HL-60 (cell line): ENCODE measurements around the gene PLA2G3.
"Not testable (repeated sequence)": the region's sequence is repeated elsewhere in the genome, so short reads cannot be mapped to it uniquely, and the experiment has no call there.

Experiments used
- DNase-seq, 2 experiments: peaks; one replicate each; pipeline ENCODE4 v3.0.0-alpha.2; 2010 to 2020; ENCODE audit warnings: low read depth in 1 of 2, low spot score in 1 of 2
- H3K27ac ChIP-seq: fragments of 250-450 bp; sonication (Bioruptor Pico); replicated peaks from 2 replicates; pipeline ENCODE4 v1.5.1; 2020; ENCODE audit warnings: mild to moderate bottlenecking, moderate library complexity
- H3K27me3 ChIP-seq: fragments of 250-450 bp; sonication (Bioruptor Pico); 2 replicates; pipeline ENCODE4 v1.5.1; 2021; ENCODE audit warnings: mild to moderate bottlenecking, moderate library complexity; ENCODE audit not compliant: insufficient read depth, poor library complexity, severe bottlenecking
- H3K4me3 ChIP-seq: replicated peaks from 2 replicates; pipeline ENCODE4 v1.5.1; 2011; ENCODE audit warnings: mild to moderate bottlenecking, control low read depth, low read length; ENCODE audit not compliant: insufficient read depth
- GABPA ChIP-seq: IDR thresholded peaks from 2 replicates; pipeline ENCODE4 v1.6.1; 2012; ENCODE audit warnings: low read depth
- POLR2AphosphoS5 ChIP-seq: IDR thresholded peaks from 2 replicates; pipeline ENCODE4 v1.6.1; 2012; ENCODE audit warnings: low read depth
- SPI1 ChIP-seq: IDR thresholded peaks from 2 replicates; pipeline ENCODE4 v1.6.1; 2012; ENCODE audit warnings: low read depth, mild to moderate bottlenecking, borderline replicate concordance
- TF ChIP-seq, protein P1 (sequence below): IDR thresholded peaks from 2 replicates; pipeline ENCODE4 v1.6.1; 2012; ENCODE audit warnings: low read depth; ENCODE audit not compliant: insufficient replicate concordance
- TF ChIP-seq, protein P2 (sequence below): IDR thresholded peaks from one replicate; pipeline ENCODE4 v1.5.1; 2011; ENCODE audit warnings: low read length, control low read depth, inconsistent platforms; ENCODE audit not compliant: insufficient read depth

The PLA2G3 gene

DNA sequence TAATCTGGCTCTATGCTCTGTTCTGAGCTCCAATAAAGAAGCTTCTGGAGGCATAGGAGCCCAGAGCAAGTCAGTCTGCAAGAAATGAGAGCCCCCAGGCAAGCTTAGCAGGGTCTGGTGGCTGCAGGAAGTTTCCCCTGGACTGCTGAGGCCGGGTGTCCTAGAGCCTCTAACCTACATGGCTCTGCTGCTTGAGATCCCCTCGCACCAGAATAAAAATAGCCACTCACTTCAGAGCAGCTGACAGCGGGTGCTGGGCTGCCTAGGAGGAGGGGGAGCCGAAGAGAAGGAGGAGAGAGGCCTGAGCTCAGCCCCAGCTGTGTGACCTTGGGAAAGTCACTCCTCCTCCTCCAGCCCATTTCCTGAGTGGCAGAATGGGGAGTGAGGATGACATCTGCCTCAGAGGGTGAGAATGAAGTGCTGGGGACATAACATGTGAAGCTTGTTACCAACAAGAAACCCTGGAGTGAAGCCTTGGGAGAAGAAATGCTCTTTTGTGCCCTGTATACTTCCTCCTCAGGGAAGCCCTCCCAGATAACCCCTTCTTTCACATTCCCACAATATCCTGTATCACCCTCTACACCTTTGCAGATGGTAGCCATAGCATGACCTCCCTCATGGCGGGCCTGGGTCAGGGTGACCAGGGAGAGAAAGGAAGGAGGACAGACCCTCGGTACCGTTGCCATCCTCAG, 21.1 kb downstream of the PLA2G3 start:
- DNase-seq, result no peak
- H3K27ac ChIP-seq, result no peak overlapping the region
- H3K27me3 ChIP-seq, result no peaks in the 10 kb centered on the region
- H3K4me3 ChIP-seq, result no peak overlapping the region
- no peak for TF ChIP-seq GABPA
- TF ChIP-seq, protein P1, sequence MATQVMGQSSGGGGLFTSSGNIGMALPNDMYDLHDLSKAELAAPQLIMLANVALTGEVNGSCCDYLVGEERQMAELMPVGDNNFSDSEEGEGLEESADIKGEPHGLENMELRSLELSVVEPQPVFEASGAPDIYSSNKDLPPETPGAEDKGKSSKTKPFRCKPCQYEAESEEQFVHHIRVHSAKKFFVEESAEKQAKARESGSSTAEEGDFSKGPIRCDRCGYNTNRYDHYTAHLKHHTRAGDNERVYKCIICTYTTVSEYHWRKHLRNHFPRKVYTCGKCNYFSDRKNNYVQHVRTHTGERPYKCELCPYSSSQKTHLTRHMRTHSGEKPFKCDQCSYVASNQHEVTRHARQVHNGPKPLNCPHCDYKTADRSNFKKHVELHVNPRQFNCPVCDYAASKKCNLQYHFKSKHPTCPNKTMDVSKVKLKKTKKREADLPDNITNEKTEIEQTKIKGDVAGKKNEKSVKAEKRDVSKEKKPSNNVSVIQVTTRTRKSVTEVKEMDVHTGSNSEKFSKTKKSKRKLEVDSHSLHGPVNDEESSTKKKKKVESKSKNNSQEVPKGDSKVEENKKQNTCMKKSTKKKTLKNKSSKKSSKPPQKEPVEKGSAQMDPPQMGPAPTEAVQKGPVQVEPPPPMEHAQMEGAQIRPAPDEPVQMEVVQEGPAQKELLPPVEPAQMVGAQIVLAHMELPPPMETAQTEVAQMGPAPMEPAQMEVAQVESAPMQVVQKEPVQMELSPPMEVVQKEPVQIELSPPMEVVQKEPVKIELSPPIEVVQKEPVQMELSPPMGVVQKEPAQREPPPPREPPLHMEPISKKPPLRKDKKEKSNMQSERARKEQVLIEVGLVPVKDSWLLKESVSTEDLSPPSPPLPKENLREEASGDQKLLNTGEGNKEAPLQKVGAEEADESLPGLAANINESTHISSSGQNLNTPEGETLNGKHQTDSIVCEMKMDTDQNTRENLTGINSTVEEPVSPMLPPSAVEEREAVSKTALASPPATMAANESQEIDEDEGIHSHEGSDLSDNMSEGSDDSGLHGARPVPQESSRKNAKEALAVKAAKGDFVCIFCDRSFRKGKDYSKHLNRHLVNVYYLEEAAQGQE, result no peak
- TF ChIP-seq SPI1, result no peak
- TF ChIP-seq POLR2AphosphoS5, result no peak
- TF ChIP-seq, protein P2, sequence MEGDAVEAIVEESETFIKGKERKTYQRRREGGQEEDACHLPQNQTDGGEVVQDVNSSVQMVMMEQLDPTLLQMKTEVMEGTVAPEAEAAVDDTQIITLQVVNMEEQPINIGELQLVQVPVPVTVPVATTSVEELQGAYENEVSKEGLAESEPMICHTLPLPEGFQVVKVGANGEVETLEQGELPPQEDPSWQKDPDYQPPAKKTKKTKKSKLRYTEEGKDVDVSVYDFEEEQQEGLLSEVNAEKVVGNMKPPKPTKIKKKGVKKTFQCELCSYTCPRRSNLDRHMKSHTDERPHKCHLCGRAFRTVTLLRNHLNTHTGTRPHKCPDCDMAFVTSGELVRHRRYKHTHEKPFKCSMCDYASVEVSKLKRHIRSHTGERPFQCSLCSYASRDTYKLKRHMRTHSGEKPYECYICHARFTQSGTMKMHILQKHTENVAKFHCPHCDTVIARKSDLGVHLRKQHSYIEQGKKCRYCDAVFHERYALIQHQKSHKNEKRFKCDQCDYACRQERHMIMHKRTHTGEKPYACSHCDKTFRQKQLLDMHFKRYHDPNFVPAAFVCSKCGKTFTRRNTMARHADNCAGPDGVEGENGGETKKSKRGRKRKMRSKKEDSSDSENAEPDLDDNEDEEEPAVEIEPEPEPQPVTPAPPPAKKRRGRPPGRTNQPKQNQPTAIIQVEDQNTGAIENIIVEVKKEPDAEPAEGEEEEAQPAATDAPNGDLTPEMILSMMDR, result no peak

DNA sequence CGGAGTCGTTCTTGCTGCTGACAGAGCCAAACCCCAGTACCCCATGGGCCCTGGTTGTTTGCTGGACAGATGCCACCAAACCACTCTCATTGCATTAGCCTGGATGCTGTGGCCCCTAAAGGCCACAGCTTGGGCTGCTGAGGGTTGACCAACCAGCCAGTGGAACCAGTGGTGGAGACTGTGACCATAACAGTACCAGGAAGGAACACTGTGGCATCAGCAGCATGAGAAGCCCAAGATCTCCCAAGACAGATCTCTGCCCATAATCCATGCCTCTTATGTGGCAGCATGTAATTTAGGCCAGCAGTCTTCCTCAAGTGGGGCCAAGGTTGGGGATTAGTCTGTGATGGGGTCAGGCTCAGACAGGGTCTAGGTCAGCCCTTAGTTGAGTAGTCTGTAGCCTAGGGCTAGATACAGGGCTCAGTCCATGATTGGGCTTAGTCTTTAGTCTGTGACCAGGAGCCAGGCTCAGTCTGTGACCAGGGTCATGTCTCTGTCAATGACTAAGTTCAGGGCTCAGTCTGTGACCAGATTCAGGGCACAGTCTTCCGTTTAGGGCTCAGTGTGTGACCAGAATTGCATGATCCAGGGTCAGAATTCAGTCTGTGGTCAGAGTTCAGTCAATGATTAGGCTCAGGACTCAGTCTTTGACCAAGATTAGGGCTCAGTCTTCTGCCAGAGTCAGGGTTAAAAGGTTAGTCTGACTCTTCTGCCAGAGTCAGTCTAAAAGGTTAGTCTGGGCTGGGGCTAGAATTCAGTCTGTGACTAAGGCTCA, 22.1 kb downstream of the PLA2G3 start:
- TF ChIP-seq, protein P1, result no peak
- TF ChIP-seq POLR2AphosphoS5 (no peak), GABPA (no peak), SPI1 (no peak)
- TF ChIP-seq, protein P2, result no peak
- Histone ChIP-seq H3K27ac (no peak overlapping the region), H3K4me3 (no peak overlapping the region), H3K27me3 (no peaks in the 10 kb centered on the region)
- DNase-seq, result no peak

DNA sequence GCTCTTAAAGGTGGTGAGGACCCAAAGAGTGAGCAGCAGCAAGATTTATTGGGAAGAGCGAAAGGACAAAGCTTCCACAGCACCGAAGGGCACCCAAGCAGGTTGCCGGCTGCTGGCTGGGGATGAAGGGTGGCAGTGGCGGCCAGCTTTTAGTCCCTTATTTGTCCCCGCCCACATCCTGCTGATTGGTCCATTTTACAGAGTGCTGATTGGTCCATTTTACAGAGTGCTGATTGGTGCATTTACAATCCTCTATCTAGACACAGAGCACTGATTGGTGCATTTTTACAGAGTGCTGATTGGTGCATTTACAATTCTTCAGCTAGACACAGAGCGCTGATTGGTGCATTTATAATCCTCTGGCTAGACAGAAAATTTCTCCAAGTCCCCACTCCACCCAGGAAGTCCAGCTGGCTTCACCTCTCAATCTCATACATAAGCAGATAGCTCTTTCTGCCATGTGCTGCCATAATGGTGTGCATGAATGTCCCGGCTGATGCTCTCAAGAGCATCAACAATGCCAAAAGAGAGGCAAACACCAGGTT, 27.7 kb downstream of the PLA2G3 start:
- not testable (repeated sequence) for H3K27me3 ChIP-seq, DNase-seq, H3K4me3 ChIP-seq, H3K27ac ChIP-seq

DNA sequence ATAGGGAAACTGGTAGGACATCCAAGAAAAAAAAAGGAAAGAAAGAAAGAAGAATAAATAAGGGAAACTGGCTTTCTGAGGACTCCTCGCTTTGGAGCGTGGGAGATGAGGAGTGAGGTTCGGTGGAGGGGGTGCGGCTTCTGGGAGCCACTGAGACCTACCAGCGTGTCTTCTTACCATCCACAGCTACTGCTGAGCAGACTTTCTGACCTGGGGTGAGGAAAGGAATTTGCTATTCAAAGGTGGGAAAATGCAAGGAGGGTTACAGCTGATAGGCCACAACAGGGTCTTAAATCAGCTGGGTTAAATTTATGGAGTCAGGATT, 32.5 kb downstream of the PLA2G3 start:
- Histone ChIP-seq H3K27ac (no peak overlapping the region), H3K4me3 (peak overlapping the region; percentile 40), H3K27me3 (peaks cover 3% of the 10 kb centered on the region)
- no peak for DNase-seq
- no peak for TF ChIP-seq SPI1
- TF ChIP-seq, protein P1, result no peak
- TF ChIP-seq GABPA, result no peak
- TF ChIP-seq, protein P2, result no peak
- no peak for TF ChIP-seq POLR2AphosphoS5
